GM23338 (cell line): ENCODE measurements around the gene ADGRG1. TPM values are rescaled to one million over a fixed set of nuclear protein-coding genes. Genes with fewer than 3 reads are reported as not detected.

Experiments
- ATAC-seq: fragments of 200-7000 bp; cut with Tn5 transposase; 3 replicates; pipeline ENCODE4 v1.9.1; 2020
- DNase-seq: peaks from one replicate; pipeline ENCODE4 v3.0.0-alpha.2; 2015; ENCODE audit warnings: low spot score
- H2AFZ ChIP-seq: fragments of 200-600 bp; sonication (generic); 2 replicates; pipeline ENCODE4 v1.8.0; 2016; ENCODE audit warnings: antibody characterized with exemption, mild to moderate bottlenecking, moderate library complexity
- H3F3A ChIP-seq: fragments of 200-600 bp; sonication (generic); replicated peaks from 2 replicates; pipeline ENCODE4 v1.8.0; 2017; ENCODE audit warnings: antibody characterized with exemption, mixed run types, low read depth
- H3K27ac ChIP-seq: fragments of 200-600 bp; sonication (generic); 2 replicates; pipeline ENCODE4 v1.6.1; 2016; ENCODE audit warnings: low read depth
- H3K27me3 ChIP-seq: fragments of 200-600 bp; sonication (generic); 2 replicates; pipeline ENCODE4 v1.8.0; 2016; ENCODE audit warnings: mild to moderate bottlenecking, mixed run types, moderate library complexity; ENCODE audit not compliant: insufficient read depth
- H3K36me3 ChIP-seq: fragments of 200-600 bp; sonication (generic); 2 replicates; pipeline ENCODE4 v1.8.0; 2016; ENCODE audit warnings: mild to moderate bottlenecking; ENCODE audit not compliant: insufficient read depth
- H3K4me1 ChIP-seq: fragments of 200-600 bp; sonication (generic); 2 replicates; pipeline ENCODE4 v1.8.0; 2016; ENCODE audit warnings: mild to moderate bottlenecking, moderate library complexity; ENCODE audit not compliant: insufficient read depth
- H3K4me2 ChIP-seq: fragments of 200-600 bp; sonication (generic); 2 replicates; pipeline ENCODE4 v1.7.1; 2017; ENCODE audit warnings: mixed run types
- H3K4me3 ChIP-seq: fragments of 200-600 bp; sonication (generic); 2 replicates; pipeline ENCODE4 v1.6.1; 2016; ENCODE audit warnings: mixed run types
- H3K79me2 ChIP-seq: fragments of 200-600 bp; sonication (generic); replicated peaks from 2 replicates; pipeline ENCODE4 v1.8.0; 2017; ENCODE audit warnings: mild to moderate bottlenecking; ENCODE audit not compliant: insufficient read depth
- H3K9me2 ChIP-seq: fragments of 200-600 bp; sonication (generic); 2 replicates; pipeline ENCODE4 v1.8.0; 2017; ENCODE audit not compliant: insufficient read depth
- H4K20me1 ChIP-seq: fragments of 200-600 bp; sonication (generic); replicated peaks from 2 replicates; pipeline ENCODE4 v1.8.0; 2017; ENCODE audit warnings: mild to moderate bottlenecking; ENCODE audit not compliant: insufficient read depth
- H3K27ac Mint-ChIP-seq: 2 replicates; pipeline ENCODE4 v1.8.0; 2020; ENCODE audit warnings: inconsistent platforms, mild to moderate bottlenecking, moderate library complexity, mixed read lengths
- H3K27me3 Mint-ChIP-seq: 3 replicates; pipeline ENCODE4 v1.8.0; 2022; ENCODE audit warnings: low read depth, mild to moderate bottlenecking, moderate library complexity, mixed read lengths, inconsistent platforms; ENCODE audit not compliant: insufficient read depth, poor library complexity
- H3K36me3 Mint-ChIP-seq: 3 replicates; pipeline ENCODE4 v1.8.0; 2021; ENCODE audit warnings: low read depth, mild to moderate bottlenecking, inconsistent platforms, moderate library complexity, mixed read lengths
- H3K4me1 Mint-ChIP-seq: 3 replicates; pipeline ENCODE4 v1.8.0; 2020; ENCODE audit warnings: mild to moderate bottlenecking, inconsistent platforms, mixed read lengths
- H3K4me3 Mint-ChIP-seq: 3 replicates; pipeline ENCODE4 v1.8.0; 2021; ENCODE audit warnings: moderate library complexity, mild to moderate bottlenecking, inconsistent platforms, mixed read lengths
- H3K9me3 Mint-ChIP-seq: 3 replicates; pipeline ENCODE4 v1.8.0; 2020; ENCODE audit warnings: moderate library complexity, mild to moderate bottlenecking, inconsistent platforms, mixed read lengths
- CREB1 ChIP-seq: fragments of 250-450 bp; sonication (Bioruptor Pico); IDR thresholded peaks from 2 replicates; pipeline ENCODE4 v1.5.0; 2020; ENCODE audit warnings: low read depth, mild to moderate bottlenecking, moderate library complexity
- EZH2 ChIP-seq: fragments of 200-600 bp; sonication (generic); IDR thresholded peaks from one replicate; pipeline ENCODE4 v1.8.0; 2017; ENCODE audit warnings: antibody characterized with exemption, mild to moderate bottlenecking, low read depth; ENCODE audit not compliant: unreplicated experiment
- EZH2phosphoT487 ChIP-seq: fragments of 200-600 bp; sonication (generic); IDR thresholded peaks from one replicate; pipeline ENCODE4 v1.8.1; 2018; ENCODE audit warnings: antibody characterized with exemption; ENCODE audit not compliant: unreplicated experiment
- JUNB ChIP-seq: IDR thresholded peaks from one replicate; pipeline ENCODE4 v1.6.1; 2016; ENCODE audit warnings: antibody characterized with exemption; ENCODE audit not compliant: unreplicated experiment
- NANOG ChIP-seq: IDR thresholded peaks from 2 replicates; pipeline ENCODE4 v1.6.1; 2016; ENCODE audit warnings: antibody characterized with exemption, borderline replicate concordance
- POLR2AphosphoS5 ChIP-seq: IDR thresholded peaks from 2 replicates; pipeline ENCODE4 v1.6.1; 2016; ENCODE audit warnings: antibody characterized with exemption, low read depth
- STAT1 ChIP-seq: IDR thresholded peaks from one replicate; pipeline ENCODE4 v1.6.1; 2016; ENCODE audit warnings: antibody characterized with exemption; ENCODE audit not compliant: unreplicated experiment
- ZNF114 ChIP-seq: fragments of 250-450 bp; sonication (Bioruptor Pico); IDR thresholded peaks from 2 replicates; pipeline ENCODE4 v1.5.0; 2020; ENCODE audit warnings: mild to moderate bottlenecking, moderate library complexity
- ZNF331 ChIP-seq: fragments of 250-450 bp; sonication (Bioruptor Pico); IDR thresholded peaks from 2 replicates; pipeline ENCODE4 v1.5.0; 2020; ENCODE audit warnings: low read depth, mild to moderate bottlenecking, moderate library complexity
- ZNF462 ChIP-seq: fragments of 250-450 bp; sonication (Bioruptor Pico); IDR thresholded peaks from 2 replicates; pipeline ENCODE4 v1.5.0; 2020; ENCODE audit warnings: mild to moderate bottlenecking, moderate library complexity
- polyA plus RNA-seq: library from polyadenylated mRNA; unstranded; fragments of >200 nt; fragmentation: Nextera tagmentation; extraction: Ambion mirVana; gene quantifications from 2 replicates; pipeline ENCODE4 v1.2.1, GENCODE V29; 2016
- total RNA-seq: library from RNA; depleted of rRNA; stranded (reverse); fragments of >200 nt; shearing (Covaris generic); gene quantifications from 2 replicates; pipeline ENCODE4 v1.2.3, GENCODE V29; 2014

The ADGRG1 gene
- total and polyA plus RNA-seq, 2 experiments from 2014 or later, result 0.14 to 0.47 TPM

- H3K27me3 Mint-ChIP-seq, result peaks cover 6% of the 10 kb centered on the region
- no peak overlapping the region for H3K4me2 ChIP-seq
- H3K4me3 ChIP-seq, result no peak overlapping the region
- H2AFZ ChIP-seq, result no peak overlapping the region
- no peak overlapping the region for H3K27ac ChIP-seq
- no peaks in the 10 kb centered on the region for H3K9me2 ChIP-seq
- no peaks in the 10 kb centered on the region for H4K20me1 ChIP-seq
- H3K27me3 ChIP-seq, result no peaks in the 10 kb centered on the region
- no peaks in the 10 kb centered on the region for H3K36me3 ChIP-seq
- no peak overlapping the region for H3K27ac Mint-ChIP-seq
- H3K79me2 ChIP-seq, result no peaks in the 10 kb centered on the region
- no peak for ATAC-seq
- H3K4me3 Mint-ChIP-seq, result no peak overlapping the region
- H3K4me1 Mint-ChIP-seq, result peaks cover 5% of the 10 kb centered on the region; the same call in 2 of the 3 replicates
- no peaks in the 10 kb centered on the region for H3F3A ChIP-seq
- DNase-seq, result no peak
- no peaks in the 10 kb centered on the region for H3K4me1 ChIP-seq
- TF ChIP-seq EZH2 (no peak), CREB1 (CRISPR knock-in tag) (no peak), EZH2phosphoT487 (no peak), ZNF114 (CRISPR knock-in tag) (no peak), ZNF331 (no peak), NANOG (no peak), JUNB (no peak)
- peaks cover 3% of the 10 kb centered on the region; the same call in 2 of the 3 replicates for H3K9me3 Mint-ChIP-seq
- no peaks in the 10 kb centered on the region for H3K36me3 Mint-ChIP-seq
These were observed 78.3 kb downstream of the ADGRG1 start for GRCh38 chr16:57706717-57707116.

GRCh38 chr16:57707331-57707730, 78.9 kb downstream of the ADGRG1 start:
- Histone ChIP-seq H3K4me2 (no peak overlapping the region), H3K36me3 (no peaks in the 10 kb centered on the region), H2AFZ (no peak overlapping the region), H3K4me3 (no peak overlapping the region), H3K27me3 (no peaks in the 10 kb centered on the region), H3K4me1 (no peaks in the 10 kb centered on the region), H3K27ac (no peak overlapping the region), H4K20me1 (no peaks in the 10 kb centered on the region), H3K9me2 (no peaks in the 10 kb centered on the region), H3K79me2 (no peaks in the 10 kb centered on the region), H3F3A (no peaks in the 10 kb centered on the region)
- ATAC-seq (no peak), DNase-seq (no peak)
- H3K27me3 Mint-ChIP-seq, result peaks cover 5% of the 10 kb centered on the region
- peaks cover 3% of the 10 kb centered on the region; the same call in 2 of the 3 replicates for H3K9me3 Mint-ChIP-seq
- H3K27ac Mint-ChIP-seq, result no peak overlapping the region
- H3K4me1 Mint-ChIP-seq, result peaks cover 5% of the 10 kb centered on the region; the same call in 2 of the 3 replicates
- no peaks in the 10 kb centered on the region for H3K36me3 Mint-ChIP-seq
- no peak overlapping the region for H3K4me3 Mint-ChIP-seq
- TF ChIP-seq EZH2, result no peak
- no peak for TF ChIP-seq EZH2phosphoT487

- no peaks in the 10 kb centered on the region for H3K36me3 Mint-ChIP-seq
- H4K20me1 ChIP-seq, result no peaks in the 10 kb centered on the region
- no peaks in the 10 kb centered on the region for H3K9me2 ChIP-seq
- H3F3A ChIP-seq, result no peaks in the 10 kb centered on the region
- H3K4me3 Mint-ChIP-seq, result no peak overlapping the region
- H3K79me2 ChIP-seq, result no peaks in the 10 kb centered on the region
- no peaks in the 10 kb centered on the region for H3K36me3 ChIP-seq
- H3K27ac Mint-ChIP-seq, result no peak overlapping the region
- H3K27ac ChIP-seq, result no peak overlapping the region
- DNase-seq (no peak), ATAC-seq (no peak)
- H3K9me3 Mint-ChIP-seq, result peaks cover 3% of the 10 kb centered on the region; the same call in 2 of the 3 replicates
- H2AFZ ChIP-seq, result no peak overlapping the region
- no peak overlapping the region for H3K4me2 ChIP-seq
- H3K27me3 Mint-ChIP-seq, result peaks cover 5% of the 10 kb centered on the region
- no peaks in the 10 kb centered on the region for H3K27me3 ChIP-seq
- H3K4me3 ChIP-seq, result no peak overlapping the region
- peaks cover 5% of the 10 kb centered on the region; the same call in 2 of the 3 replicates for H3K4me1 Mint-ChIP-seq
- no peaks in the 10 kb centered on the region for H3K4me1 ChIP-seq
- no peak for TF ChIP-seq EZH2phosphoT487
- TF ChIP-seq POLR2AphosphoS5, result no peak
- no peak for TF ChIP-seq ZNF462 (CRISPR knock-in tag)
- no peak for TF ChIP-seq STAT1
- TF ChIP-seq JUNB, result no peak
These were observed 79.7 kb downstream of the ADGRG1 start for GRCh38 chr16:57708168-57708567.
